Mammary microvascular endothelial cell (primary cell): Measurements from ENCODE around the gene ZSCAN9. TPM values are rescaled to one million over a fixed set of nuclear protein-coding genes. Genes with fewer than 3 reads are reported as not detected.

Experiments used
- total RNA-seq: library from RNA; depleted of rRNA; stranded (reverse); fragments of >200 nt; gene quantifications from 2 replicates; pipeline ENCODE4 v1.2.3, GENCODE V29; 2015

ZSCAN9 gene
- total RNA-seq, result 7.2 and 8.0 TPM in 2 replicates

GRCh38 chr6:28225056-28225834 lies at the start of gene ZSCAN9:
TSS of gene ZSCAN9 (plus strand) at chr6:28225275. CDS start at chr6:28227085, 1,810 bp downstream.

GRCh38 chr6:28252009-28252975 lies 27.2 kb downstream of the ZSCAN9 start, which contains the start of gene ZKSCAN4:
TSS of gene ZKSCAN4 (minus strand) at chr6:28252269. CDS start at chr6:28251980, 289 bp downstream.

GRCh38 chr6:28258877-28259777 lies 34.1 kb downstream of the ZSCAN9 start, which contains the start of gene NKAPL:
TSS of gene NKAPL (plus strand) at chr6:28259297. CDS start at chr6:28259372, 75 bp downstream.

GRCh38 chr6:28266962-28267694 lies 42.1 kb downstream of the ZSCAN9 start, which contains the start of gene ZSCAN26:
TSS of gene ZSCAN26 (plus strand) at chr6:28267143. CDS start at chr6:28271920, 4,777 bp downstream.

GRCh38 chr6:28281288-28282064 lies 56.4 kb downstream of the ZSCAN9 start, which contains the start of gene PGBD1:
TSS of gene PGBD1 (plus strand) at chr6:28281572. CDS start at chr6:28283814, 2,242 bp downstream.

Other genes starting within 250 kb of the ZSCAN9 start
- 0.20 and 0.49 TPM in 2 replicates for gene ZNF165, start 144.7 kb upstream of the ZSCAN9 start, total RNA-seq
- 2.9 and 3.4 TPM in 2 replicates for gene ZSCAN16, start 100.7 kb upstream of the ZSCAN9 start, total RNA-seq
- gene ZKSCAN8, start 83.4 kb upstream of the ZSCAN9 start, total RNA-seq, result 5.5 and 7.0 TPM in 2 replicates
- 2.1 TPM in 2 replicates for gene ZKSCAN4, start 27.0 kb downstream of the ZSCAN9 start, total RNA-seq
- 0.53 and 1.3 TPM in 2 replicates for gene NKAPL, start 34.0 kb downstream of the ZSCAN9 start, total RNA-seq
- gene ZSCAN26, start 41.9 kb downstream of the ZSCAN9 start, total RNA-seq, result 7.6 and 18.6 TPM in 2 replicates
- 6.7 and 8.0 TPM in 2 replicates for gene PGBD1, start 56.3 kb downstream of the ZSCAN9 start, total RNA-seq
- gene ZSCAN31, start 110.9 kb downstream of the ZSCAN9 start, total RNA-seq, result 9.1 and 9.3 TPM in 2 replicates
- gene ZKSCAN3, start 124.7 kb downstream of the ZSCAN9 start, total RNA-seq, result 2.6 and 3.1 TPM in 2 replicates
- gene ZSCAN12, start 174.5 kb downstream of the ZSCAN9 start, total RNA-seq, result 2.1 and 2.5 TPM in 2 replicates
- 0.10 TPM in 1 of 2 replicates, not detected in the other for gene ZSCAN23, start 218.2 kb downstream of the ZSCAN9 start, total RNA-seq